Panc1 (cell line): ENCODE measurements around the gene MLH3. TPM values are rescaled to one million over a fixed set of nuclear protein-coding genes. Genes with fewer than 3 reads are reported as not detected.

Source experiments
- ATAC-seq: fragments of 200-7000 bp; cut with Tn5 transposase; 2 replicates; pipeline ENCODE4 v1.9.1; 2020; ENCODE audit warnings: mild to moderate bottlenecking, moderate library complexity
- BruUV-seq: library from RNA; stranded (reverse); fragments of 400-500 nt; replicated peaks from 2 replicates; lab custom pipeline; 2021; lab: Mats Ljungman, UMichigan
- CTCF ChIA-PET: fragments of 300-600 bp; sonication (Branson Sonifier 250); formaldehyde crosslinking; loops from one replicate; lab custom pipeline; 2022; ENCODE audit warnings: antibody characterized with exemption; lab: Charles Lee
- POLR2A ChIA-PET: fragments of 300-600 bp; sonication (Branson Sonifier 250); formaldehyde crosslinking; loops from one replicate; lab custom pipeline; 2022; ENCODE audit warnings: antibody characterized with exemption; lab: Charles Lee
- DNase-seq: peaks from one replicate; pipeline ENCODE4 v3.0.0-alpha.2; 2010; ENCODE audit warnings: low read depth, low spot score
- H3K27ac ChIP-seq: 2 replicates; pipeline ENCODE4 v1.5.1; 2011; ENCODE audit warnings: mild to moderate bottlenecking, low read length, inconsistent platforms
- H3K27me3 ChIP-seq: fragments of 200-500 bp; sonication (Bioruptor generic); 2 replicates; pipeline ENCODE4 v1.6.0; 2014; ENCODE audit warnings: low read length, inconsistent platforms; ENCODE audit not compliant: control insufficient read depth, insufficient read depth
- H3K36me3 ChIP-seq: fragments of 200-500 bp; sonication (Bioruptor generic); 2 replicates; pipeline ENCODE4 v1.5.1; 2014; ENCODE audit warnings: inconsistent platforms, mild to moderate bottlenecking, low read length, moderate library complexity; ENCODE audit not compliant: control insufficient read depth, insufficient read depth
- H3K4me1 ChIP-seq: 2 replicates; pipeline ENCODE4 v1.5.1; 2011; ENCODE audit warnings: inconsistent platforms, mild to moderate bottlenecking, low read length, moderate library complexity; ENCODE audit not compliant: control insufficient read depth, insufficient read depth
- H3K4me3 ChIP-seq, 2 experiments: 2 replicates each; pipeline ENCODE4 v1.5.1; 2011 to 2012; ENCODE audit warnings: low read depth in 2 of 2, low read length in 2 of 2, mild to moderate bottlenecking in 2 of 2, inconsistent platforms in 1 of 2, moderate library complexity in 1 of 2
- H3K9me3 ChIP-seq: fragments of 200-500 bp; sonication (Bioruptor generic); 2 replicates; pipeline ENCODE4 v1.5.1; 2014; ENCODE audit warnings: low read depth, mild to moderate bottlenecking, inconsistent platforms, low read length, moderate library complexity; ENCODE audit not compliant: control insufficient read depth, insufficient read depth
- CTCF ChIP-seq: fragments of 450-650 bp; IDR thresholded peaks from 2 replicates; pipeline ENCODE4 v1.5.1; 2017; ENCODE audit warnings: mild to moderate bottlenecking
- POLR2AphosphoS5 ChIP-seq: IDR thresholded peaks from 2 replicates; pipeline ENCODE4 v1.6.1; 2012; ENCODE audit warnings: mild to moderate bottlenecking, low read depth, low read length, moderate library complexity
- REST ChIP-seq, 2 experiments: IDR thresholded peaks; 2 replicates each; pipeline ENCODE4 v1.6.1; 2011 to 2012; ENCODE audit warnings: low read depth in 2 of 2, control low read depth in 1 of 2, low read length in 1 of 2, mild to moderate bottlenecking in 1 of 2, moderate library complexity in 1 of 2; ENCODE audit not compliant: insufficient read depth in 1 of 2
- SIN3A ChIP-seq: IDR thresholded peaks from 2 replicates; pipeline ENCODE4 v1.6.1; 2012; ENCODE audit warnings: low read depth, mild to moderate bottlenecking, low read length, moderate library complexity, borderline replicate concordance; ENCODE audit not compliant: insufficient read depth
- TCF7L2 ChIP-seq: IDR thresholded peaks from 2 replicates; pipeline ENCODE4 v1.6.1; 2011; ENCODE audit warnings: mild to moderate bottlenecking, low read depth, low read length, inconsistent platforms
- in situ Hi-C: cut with HindIII; loops from 2 replicates; pipeline ENCODE4 v1.10.0; 2016; ENCODE audit warnings: low sequenced_read_pairs, low pct_unique_long_range_greater_than_20kb
- intact Hi-C: fragments of 100-400 bp; cut with micrococcal nuclease; formaldehyde crosslinking; loops from one replicate; pipeline ENCODE4 v1.10.0; 2022; ENCODE audit not compliant: unreplicated experiment
- total RNA-seq: library from RNA; stranded (reverse); gene quantifications from one replicate; pipeline ENCODE4 v1.2.1, GENCODE V29; 2021; ENCODE audit not compliant: unreplicated experiment

Gene MLH3
- total RNA-seq, 1 experiment from 2014 or later: 17.0 TPM

- ChIA-PET POLR2A (no interaction called here), CTCF (no interaction called here)
- TF ChIP-seq POLR2AphosphoS5 (no peak), REST (IDR thresholded peaks at IDR 0.05; ENCODE audit: insufficient read depth in 1 of 2, low read depth in 2 of 2, low read length in 1 of 2) (no peak), SIN3A (no peak), TCF7L2 (no peak), CTCF (no peak)
- H3K36me3 ChIP-seq: no peaks in the 10 kb centered on the region
- peaks cover 6% of the 10 kb centered on the region; the same call in 1 of the 2 replicates for H3K4me1 ChIP-seq
- no TSS peak for BruUV-seq
- H3K9me3 ChIP-seq: no peaks in the 10 kb centered on the region
- in situ Hi-C loops (no loop called here), intact Hi-C loops (no loop called here)
- ATAC-seq (no peak), DNase-seq (no peak)
- no peak overlapping the region for H3K4me3 ChIP-seq
- H3K27ac ChIP-seq: no peak overlapping the region
- H3K27me3 ChIP-seq: no peaks in the 10 kb centered on the region
These were observed 76.0 kb downstream of the MLH3 start for GRCh38 chr14:74975059-74975810.

- ATAC-seq (no peak), DNase-seq (no peak)
- BruUV-seq: no TSS peak
- intact Hi-C loops: no loop called here
- TF ChIP-seq SIN3A (no peak), POLR2AphosphoS5 (no peak), REST (IDR thresholded peaks at IDR 0.05; ENCODE audit: insufficient read depth in 1 of 2, low read depth in 2 of 2, low read length in 1 of 2) (no peak), TCF7L2 (no peak), CTCF (no peak)
- CTCF ChIA-PET: no interaction called here
- Histone ChIP-seq H3K27me3 (no peaks in the 10 kb centered on the region), H3K36me3 (no peaks in the 10 kb centered on the region), H3K4me3 (no peak overlapping the region), H3K9me3 (no peaks in the 10 kb centered on the region), H3K27ac (no peak overlapping the region), H3K4me1 (peaks cover under 1% of the 10 kb centered on the region; the same call in 1 of the 2 replicates)
- POLR2A ChIA-PET: no interaction called here
- in situ Hi-C loops: no loop called here
These were observed 76.8 kb downstream of the MLH3 start for GRCh38 chr14:74974364-74975058.
